Psoas muscle (tissue), 8 donors: ENCODE measurements around the gene DHX40. TPM values are rescaled to one million over a fixed set of nuclear protein-coding genes. Genes with fewer than 3 reads are reported as not detected.
A peak's percentile ranks its signal among the peaks of the same experiment; 100 is the strongest.

Source experiments
- ATAC-seq, 4 donors: fragments of 200-7000 bp; cut with Tn5 transposase; one replicate each; pipeline ENCODE4 v1.9.1; 2020; ENCODE audit warnings: moderate library complexity in 3 of 4, mild to moderate bottlenecking in 2 of 4
- DNase-seq, 2 donors: peaks; one replicate each; pipeline ENCODE4 v3.0.0-alpha.2; 2020
- H3K27ac ChIP-seq: fragments of 200-600 bp; one replicate; pipeline ENCODE4 v1.8.0; 2022
- H3K27me3 ChIP-seq, 3 donors: fragments of 200-600 bp in 1 of 3; one replicate each; pipeline versions ENCODE4 v1.6.1 to v1.8.0; 2013 to 2022; ENCODE audit warnings: low read length in 2 of 3, mild to moderate bottlenecking in 2 of 3, moderate library complexity in 1 of 3; ENCODE audit not compliant: insufficient read depth in 3 of 3
- H3K36me3 ChIP-seq, 2 donors: fragments of 200-600 bp in 1 of 2; one replicate each; pipeline versions ENCODE4 v1.6.1 to v1.8.0; 2013 to 2022; ENCODE audit warnings: low read depth in 1 of 2, mild to moderate bottlenecking in 1 of 2, moderate library complexity in 1 of 2; ENCODE audit not compliant: insufficient read depth in 1 of 2
- H3K4me1 ChIP-seq: fragments of 200-600 bp; one replicate; pipeline ENCODE4 v1.8.0; 2022
- H3K4me3 ChIP-seq: fragments of 200-600 bp; one replicate; pipeline ENCODE4 v1.8.0; 2022; ENCODE audit warnings: mild to moderate bottlenecking
- H3K9me3 ChIP-seq: fragments of 200-600 bp; one replicate; pipeline ENCODE4 v1.8.0; 2022
- CTCF ChIP-seq: fragments of 200-600 bp; IDR thresholded peaks from one replicate; pipeline ENCODE4 v1.8.0; 2022; ENCODE audit warnings: antibody characterized with exemption
- WGBS, 3 donors: extraction: QIAGEN DNeasy Blood & Tissue Kit; methylation state at CpG; one replicate each; pipeline versions ENCODE4 v1.1.6 to v1.1.7; 2013; 5-methylcytosine and 5-hydroxymethylcytosine counted together
- intact Hi-C, 2 donors: fragments of 100-400 bp; cut with DNase I; formaldehyde crosslinking; loops; one replicate each; pipeline versions ENCODE4 v1.11.0 to v1.14.2; 2022
- polyA plus RNA-seq, 3 donors: library from polyadenylated mRNA; stranded (reverse); fragments of 200-250 nt; gene quantifications; one replicate each; pipeline ENCODE4 v1.2.3, GENCODE V29; 2013
- total RNA-seq, 4 donors: library from RNA; stranded (reverse); fragmentation: NEBNext Ultra II Directional in 2 of 4; extraction: Animal tissue kit (Norgen Biotek cat#: 25700) in 2 of 4; gene quantifications; one replicate each; pipeline versions ENCODE4 v1.2.1 to v1.2.4, GENCODE V29; 2021 to 2023
- donor health status: healthy with polysubstance abuse.
- donor health status: DM: no; HTN: no; CAD: no; lungs with moderate emphysema.
- donor health status: Bipolar disorder and iron deficiency.
- donor health status: healthy.
- donor health status: DM: yes; HTN: yes; CAD: no.
- donor health status: DM: no; HTN: no; CAD: no.
- donor health status: DM: no; HTN: no; CAD: no.
- donor health status: DM: yes; HTN: yes; CAD: no.

DHX40 gene
- total and polyA plus RNA-seq, 7 donors, result 8.5 to 21.8 (median 17.2) TPM

GRCh38 chr17:59607817-59608403 lies 42.5 kb downstream of the DHX40 start:
- ATAC-seq, result no peak

GRCh38 chr17:59611503-59611902 lies 46.1 kb downstream of the DHX40 start:
- H3K36me3 ChIP-seq, result peaks cover 3 to 43% of the 10 kb centered on the region in 2 donors
- TF ChIP-seq CTCF, result no peak
- intact Hi-C loops, result loop anchor here in 1 of 2 donors (10.0 kb wide), 1 partner anchor 47 kb away; the partner anchor contains the start of gene DHX40

More at GRCh38 chr17:59607817-59608403, 42.5 kb downstream of the DHX40 start:
- Histone ChIP-seq H3K4me3 (no peak overlapping the region), H3K36me3 (peaks cover 3 to 64% of the 10 kb centered on the region in 2 donors), H3K9me3 (no peaks in the 10 kb centered on the region), H3K4me1 (peaks cover 9% of the 10 kb centered on the region), H3K27me3 (no peaks in the 10 kb centered on the region), H3K27ac (no peak overlapping the region)
- TF ChIP-seq CTCF, result no peak
- intact Hi-C loops, result no loop called here
- 89 to 91% (median 90%) methylated on average over 5 of the region's 5 CpGs for WGBS, 3 donors
- DNase-seq, result no peak

GRCh38 chr17:59616253-59616920 lies 51.0 kb downstream of the DHX40 start:
- peaks cover 10% of the 10 kb centered on the region for H3K4me1 ChIP-seq
- peaks cover 0 to 3% of the 10 kb centered on the region in 2 donors for H3K36me3 ChIP-seq
- TF ChIP-seq CTCF, result no peak
- H3K4me3 ChIP-seq, result no peak overlapping the region
- DNase-seq (no peak), ATAC-seq (no peak)
- no peaks in the 10 kb centered on the region for H3K9me3 ChIP-seq
- H3K27me3 ChIP-seq, result no peaks in the 10 kb centered on the region
- no peak overlapping the region for H3K27ac ChIP-seq
- WGBS, 3 donors, result 94 to 98% (median 97%) methylated on average over 7 of the region's 7 CpGs
- intact Hi-C loops, result loop anchor here in 1 of 2 donors (10.0 kb wide), 1 partner anchor 52 kb away; the partner anchor contains the start of gene DHX40

More at GRCh38 chr17:59611503-59611902, 46.1 kb downstream of the DHX40 start:
- Histone ChIP-seq H3K9me3 (no peaks in the 10 kb centered on the region), H3K27me3 (no peaks in the 10 kb centered on the region), H3K27ac (no peak overlapping the region), H3K4me1 (no peaks in the 10 kb centered on the region), H3K4me3 (no peak overlapping the region)
- ATAC-seq, result no peak
- no peak for DNase-seq

GRCh38 chr17:59617156-59617732 lies 51.8 kb downstream of the DHX40 start:
- Histone ChIP-seq H3K27me3 (no peaks in the 10 kb centered on the region), H3K36me3 (peaks cover 0 to 3% of the 10 kb centered on the region in 2 donors), H3K4me1 (peaks cover 18% of the 10 kb centered on the region), H3K27ac (peak overlapping the region; percentile 98), H3K9me3 (no peaks in the 10 kb centered on the region), H3K4me3 (peak overlapping the region; percentile 85)
- ATAC-seq (no peak), DNase-seq (no peak)
- WGBS, 3 donors, result 96 to 100% (median 98%) methylated on average over 1 of the region's 1 CpG
- no peak for TF ChIP-seq CTCF
- intact Hi-C loops, result loop anchor here in 1 of 2 donors (10.0 kb wide), 1 partner anchor 52 kb away; the partner anchor contains the start of gene DHX40
